ENCODE measurements around the gene FCER1G.
A peak's percentile ranks its signal among the peaks of the same experiment; 100 is the strongest.

FCER1G gene

DNA sequence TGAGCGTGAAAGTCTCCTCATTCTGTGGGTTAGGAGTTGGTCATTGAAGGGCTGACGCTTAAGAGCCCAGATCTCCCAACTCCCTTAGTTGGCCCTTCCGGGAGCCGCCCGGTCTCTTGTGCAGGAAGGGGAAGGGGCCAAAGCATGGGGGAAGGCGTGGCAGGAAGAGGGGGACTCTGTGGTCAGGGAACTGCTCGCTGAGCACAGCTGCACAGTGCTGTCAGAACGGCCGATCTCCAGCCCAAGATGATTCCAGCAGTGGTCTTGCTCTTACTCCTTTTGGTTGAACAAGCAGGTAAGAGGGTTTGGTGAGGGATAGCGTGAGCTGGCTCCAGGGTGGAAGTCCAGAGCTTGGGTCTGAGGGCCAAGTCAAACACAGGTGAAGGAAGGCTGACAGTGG lies at the start of gene FCER1G:
FCER1G (plus strand) TSS at position 220 of the 400 bp plus-strand sequence; CDS start at position 247, 27 bp downstream.
- DNase-seq, result no peak

DNA sequence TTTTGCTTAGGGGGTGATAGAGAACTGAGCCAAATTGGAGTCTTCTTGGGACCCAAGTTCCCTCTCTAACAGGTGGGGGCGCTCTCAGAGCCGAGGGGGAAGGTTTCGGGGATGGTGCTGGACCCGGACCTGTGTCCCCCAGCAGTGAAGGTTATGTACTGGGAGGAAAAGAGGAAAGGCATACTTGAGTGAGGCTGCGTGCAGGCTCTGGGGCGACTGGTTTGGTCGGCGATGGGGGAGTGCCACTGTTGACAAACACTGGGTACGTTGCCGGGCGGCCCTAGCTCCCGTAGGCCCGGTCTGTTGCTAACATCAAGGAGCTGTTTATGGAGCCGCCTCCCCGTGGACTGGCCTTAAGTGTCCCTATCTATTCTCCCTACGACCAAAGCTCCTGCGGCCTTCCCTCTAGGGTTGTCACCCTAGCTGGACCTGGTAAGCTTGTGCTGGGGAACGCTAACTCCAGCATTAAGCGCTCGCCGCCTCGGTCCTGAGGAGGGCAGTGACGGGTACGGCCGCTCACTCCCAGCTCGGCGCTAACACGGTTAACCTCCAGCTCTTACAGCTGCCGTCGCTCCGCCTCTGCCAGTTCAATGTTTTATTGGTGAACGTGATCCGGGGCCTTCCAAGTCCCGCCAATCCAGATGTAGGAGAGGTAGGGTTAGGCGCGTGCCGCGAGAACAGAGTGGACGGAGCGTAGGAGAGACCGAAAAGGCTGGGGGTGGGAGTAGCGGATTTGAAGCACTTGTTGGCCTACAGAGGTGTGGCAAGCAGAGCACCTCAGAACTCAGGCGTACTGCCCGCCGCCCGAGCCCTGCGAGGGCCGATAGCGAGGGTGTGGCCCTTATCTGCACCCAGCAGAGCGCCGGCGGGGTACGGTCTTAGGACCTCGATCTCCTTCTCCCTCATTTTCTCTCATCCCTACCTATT lies 49.1 kb upstream of the FCER1G start, which contains the start of gene PPOX:
PPOX (plus strand) TSS at position 685 of the 927 bp plus-strand sequence. CDS start 422 bp downstream, outside the sequence.
- peak; percentile 99 for DNase-seq

DNA sequence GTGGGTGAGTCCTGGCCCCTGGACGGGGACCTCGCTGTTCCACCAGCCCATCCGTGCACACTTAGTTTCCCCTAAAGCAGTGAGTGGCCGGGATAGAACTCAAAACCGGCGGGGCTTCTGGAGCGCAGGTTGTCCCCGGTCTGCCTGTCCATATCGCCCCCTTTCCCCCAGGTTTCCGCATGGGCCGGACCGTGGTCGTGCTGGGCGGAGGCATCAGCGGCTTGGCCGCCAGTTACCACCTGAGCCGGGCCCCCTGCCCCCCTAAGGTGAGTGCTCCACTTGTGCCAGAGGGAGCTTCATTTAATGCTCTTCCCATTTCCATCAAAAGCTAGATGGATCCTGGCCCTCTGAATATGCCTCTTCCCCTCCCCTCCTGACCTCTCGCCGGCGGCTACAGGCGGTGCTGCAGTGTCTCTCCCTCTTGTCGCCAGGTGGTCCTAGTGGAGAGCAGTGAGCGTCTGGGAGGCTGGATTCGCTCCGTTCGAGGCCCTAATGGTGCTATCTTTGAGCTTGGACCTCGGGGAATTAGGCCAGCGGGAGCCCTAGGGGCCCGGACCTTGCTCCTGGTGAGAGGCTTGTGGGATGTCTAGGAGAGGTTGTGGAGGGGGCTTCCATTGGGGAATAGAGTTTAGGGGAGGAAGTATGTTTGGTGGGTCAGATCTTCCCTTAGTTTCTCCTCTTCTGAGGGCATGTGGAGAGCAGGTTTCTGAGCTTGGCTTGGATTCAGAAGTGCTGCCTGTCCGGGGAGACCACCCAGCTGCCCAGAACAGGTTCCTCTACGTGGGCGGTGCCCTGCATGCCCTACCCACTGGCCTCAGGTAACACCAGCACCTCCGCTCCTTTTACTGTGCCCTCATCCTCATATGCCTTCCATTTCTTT lies 48.2 kb upstream of the FCER1G start:
- DNase-seq, result peak; percentile 18

GRCh38 chr1:161168906-161169305 lies 46.2 kb upstream of the FCER1G start:
- no peak for DNase-seq

DNA sequence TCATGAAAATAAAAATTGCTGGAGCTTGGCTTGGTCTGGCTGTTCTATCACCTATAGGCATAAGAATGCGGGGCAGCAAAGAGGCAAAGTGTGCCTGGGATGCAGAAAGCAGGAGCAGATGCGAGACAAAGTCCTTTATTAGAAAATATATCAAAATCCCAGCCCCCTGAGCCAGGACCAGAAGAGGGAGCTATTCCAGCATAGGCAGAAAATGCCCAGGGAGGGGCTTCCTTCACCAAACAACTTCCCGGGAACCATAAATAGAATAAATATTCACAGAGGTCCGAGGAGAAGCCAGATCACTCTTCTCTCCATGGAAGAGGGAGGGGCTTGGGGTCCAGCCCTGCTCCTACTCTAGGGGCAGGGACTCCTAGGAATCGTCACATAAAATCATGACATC lies 43.9 kb upstream of the FCER1G start:
- no peak for DNase-seq

GRCh38 chr1:161171696-161172095 lies 43.4 kb upstream of the FCER1G start:
- no peak for DNase-seq

DNA sequence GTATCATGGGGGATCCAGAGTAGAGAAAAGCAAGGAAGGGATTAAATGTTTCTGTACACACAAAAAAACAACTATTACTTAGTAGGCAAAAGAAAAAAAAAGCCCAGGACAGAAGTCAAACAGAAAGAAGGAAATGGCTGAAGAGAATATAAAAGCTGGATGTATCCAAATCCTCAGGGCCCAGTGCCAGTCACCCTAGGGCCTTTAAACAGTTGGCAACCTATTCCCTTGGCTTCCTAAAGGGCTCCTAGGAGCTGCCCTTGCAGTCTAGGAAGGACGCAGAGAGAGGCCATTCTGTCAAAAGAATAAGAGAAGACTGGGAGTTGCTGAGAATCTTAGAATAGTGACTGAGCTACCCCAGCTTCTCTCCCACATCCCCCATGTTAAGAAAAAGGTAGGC lies 42.7 kb upstream of the FCER1G start:
- no peak for DNase-seq

- no peak for DNase-seq
Observed at GRCh38 chr1:161172776-161173376, 42.2 kb upstream of the FCER1G start.

DNA sequence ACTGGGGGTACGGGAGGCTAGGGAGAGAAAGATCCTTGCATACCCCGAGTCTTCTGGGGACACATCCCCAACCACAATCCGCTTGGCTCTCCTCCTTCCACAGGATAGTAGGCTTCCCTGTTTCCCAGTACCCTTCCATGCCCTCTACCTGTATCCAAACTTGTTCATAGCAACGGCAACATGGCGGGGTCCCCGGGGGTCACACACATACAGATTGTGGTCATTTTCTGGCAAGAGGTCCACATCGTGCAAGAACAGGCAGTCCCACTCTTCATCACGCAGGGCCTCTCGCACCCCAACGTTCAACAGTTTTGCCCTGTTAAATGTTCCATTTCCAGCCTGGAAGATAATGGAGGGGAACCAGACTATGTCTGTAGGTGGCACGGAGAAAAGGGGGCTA lies 41.4 kb upstream of the FCER1G start:
- DNase-seq, result no peak

DNA sequence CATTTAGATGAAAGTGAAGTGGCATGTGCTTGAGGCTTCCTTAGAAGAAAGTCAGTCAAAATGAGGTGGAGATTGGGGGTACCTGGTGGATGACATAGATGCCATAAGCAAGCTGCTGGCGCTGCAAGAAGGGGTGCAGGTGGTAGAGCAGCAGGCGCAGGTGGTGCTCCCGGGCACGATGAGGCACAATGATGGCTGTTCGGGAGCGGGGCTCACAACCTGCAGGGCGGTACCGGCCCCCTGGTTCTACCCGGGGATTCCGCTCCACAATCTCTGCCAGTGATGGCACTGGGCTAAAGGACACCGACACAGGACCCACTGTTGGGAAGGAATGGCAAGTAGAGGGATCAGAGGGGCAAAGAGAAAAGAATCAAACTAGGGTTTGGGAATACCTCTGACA lies 40.2 kb upstream of the FCER1G start:
- DNase-seq, result no peak

DNA sequence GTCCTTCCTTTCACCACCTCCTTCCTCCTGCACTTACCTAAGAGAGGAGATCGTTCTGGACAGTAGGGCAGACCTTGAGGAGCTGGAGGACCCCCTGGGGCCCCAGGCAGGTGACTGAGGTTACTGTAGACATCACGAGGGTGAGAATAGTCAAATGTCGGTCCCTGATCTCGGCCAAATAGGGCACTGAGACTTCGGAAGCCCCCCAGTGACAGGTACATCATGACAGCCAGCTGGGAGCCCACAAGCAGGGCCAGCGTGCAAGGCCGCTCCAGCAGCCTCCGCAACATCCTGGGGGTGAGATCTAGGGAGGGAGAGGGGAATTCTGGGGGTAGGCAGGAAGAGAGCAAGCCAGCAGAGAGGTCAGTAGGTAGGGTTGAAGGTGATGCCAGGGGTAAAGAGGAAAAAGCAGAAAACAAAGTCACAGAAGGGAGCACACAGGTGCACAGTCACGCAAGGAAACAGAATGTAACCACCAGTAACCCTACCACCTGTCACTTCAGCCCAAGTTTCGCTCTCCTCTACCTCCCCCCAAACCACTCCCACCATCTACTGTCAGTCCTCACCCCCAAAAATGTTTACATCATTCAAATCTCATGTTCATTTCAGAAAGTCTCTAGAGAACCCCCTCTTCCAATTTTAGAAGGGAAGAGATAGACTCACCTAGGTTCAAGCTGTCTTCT lies 39.2 kb upstream of the FCER1G start:
- DNase-seq, result no peak

- no peak for DNase-seq
Observed at GRCh38 chr1:161176468-161177111, 38.5 kb upstream of the FCER1G start.

- DNase-seq, result peak; percentile 83
Observed at GRCh38 chr1:161177112-161177935, 37.8 kb upstream of the FCER1G start, which contains the start of gene B4GALT3. Gene B4GALT3 (minus strand): TSS chr1:161177507. CDS start chr1:161176060, 1,447 bp downstream.

DNA sequence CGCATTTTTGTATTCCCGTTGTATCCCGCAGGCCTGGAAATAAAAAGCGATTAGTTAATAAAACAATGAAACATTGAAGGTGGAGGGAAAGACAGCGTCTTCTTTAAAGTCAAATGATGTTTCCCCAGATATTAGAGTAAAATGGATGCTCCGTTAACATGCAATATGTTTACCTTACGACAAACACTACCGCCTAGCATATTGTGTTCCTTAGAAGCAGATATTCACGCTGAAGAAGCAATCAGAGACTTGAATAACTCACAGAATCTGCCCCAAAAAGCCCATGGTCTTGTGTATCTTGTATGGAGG lies 37.2 kb upstream of the FCER1G start:
- no peak for DNase-seq

GRCh38 chr1:161179698-161180097 lies 35.4 kb upstream of the FCER1G start:
- DNase-seq, result no peak

- DNase-seq, result no peak
Observed at GRCh38 chr1:161180639-161181038, 34.5 kb upstream of the FCER1G start.

DNA sequence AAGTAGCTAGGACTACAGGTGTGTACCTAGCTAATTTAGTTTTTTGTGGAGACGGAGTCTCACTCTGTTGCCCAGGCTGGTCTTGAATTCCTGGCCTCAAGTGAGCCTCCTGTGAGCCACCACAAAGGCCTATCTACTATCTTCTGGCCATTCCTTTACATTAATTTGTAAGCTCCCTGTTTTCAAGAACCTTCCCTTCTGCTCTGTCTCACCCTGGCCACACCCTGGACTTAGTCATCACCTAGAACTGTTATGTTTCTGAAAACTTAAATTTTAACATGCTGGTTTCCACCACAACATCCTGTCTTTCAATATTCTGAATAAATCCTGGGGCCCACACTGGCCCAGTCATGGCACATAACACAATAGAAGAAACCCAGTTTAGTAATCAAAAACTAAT lies 32.9 kb upstream of the FCER1G start:
- DNase-seq, result no peak

GRCh38 chr1:161185282-161185682 lies 29.8 kb upstream of the FCER1G start:
- no peak for DNase-seq

- no peak for DNase-seq
Observed at GRCh38 chr1:161185732-161186311, 29.3 kb upstream of the FCER1G start.

DNA sequence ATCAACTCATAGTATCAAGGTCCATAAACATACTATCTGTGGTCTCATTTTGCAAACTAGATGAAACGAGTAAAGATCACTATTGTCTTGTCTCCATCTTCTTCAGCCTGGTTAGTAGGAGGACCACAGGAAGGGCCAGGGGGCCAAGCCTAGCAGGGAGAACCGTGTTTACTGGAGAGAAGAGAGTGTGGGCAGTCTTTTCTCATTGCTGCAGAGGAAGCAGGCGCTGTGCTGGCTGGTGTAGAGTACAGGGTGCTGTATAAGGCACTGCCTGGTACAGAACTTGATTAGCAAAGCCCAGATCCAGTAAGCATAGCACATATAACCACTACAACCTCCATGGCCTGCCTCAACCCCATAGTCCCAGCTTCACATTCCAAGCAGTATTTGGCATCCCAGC lies 27.8 kb upstream of the FCER1G start:
- DNase-seq, result no peak

DNA sequence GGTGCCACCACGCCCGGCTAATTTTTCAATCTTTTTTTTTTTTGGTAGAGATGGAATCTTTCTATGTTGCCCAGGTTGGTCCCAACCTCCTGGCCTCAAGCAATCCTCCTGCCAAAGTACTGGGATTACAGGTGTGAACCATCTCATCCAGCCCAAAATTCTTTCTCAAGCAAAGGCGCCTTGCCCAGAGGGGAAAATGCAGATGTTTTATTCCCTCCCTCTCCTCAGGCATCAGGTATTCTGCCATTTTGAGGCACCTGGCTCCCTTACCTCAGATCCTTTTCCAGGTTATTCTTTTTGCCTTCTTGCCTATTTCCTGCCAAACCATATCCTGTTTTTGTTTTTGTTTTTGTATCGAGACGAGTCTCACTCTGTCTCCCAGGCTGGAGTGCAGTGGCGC lies 26.7 kb upstream of the FCER1G start:
- no peak for DNase-seq

All from DMS153 (cell line).